B cell (primary cell): ENCODE results near the gene ABITRAM. TPM values are rescaled to one million over a fixed set of nuclear protein-coding genes. Genes with fewer than 3 reads are reported as not detected.

Experiments
- ATAC-seq: fragments of 200-7000 bp; cut with Tn5 transposase; one replicate; pipeline ENCODE4 v1.10.0; 2021; ENCODE audit warnings: low read depth, mild to moderate bottlenecking, moderate number of reproducible peaks, moderate library complexity
- CTCF ChIA-PET: fragments of 350-600 bp; sonication (Branson Sonifier 250); formaldehyde crosslinking; loops from one replicate; lab custom pipeline; 2021; ENCODE audit warnings: antibody characterized with exemption, inconsistent platforms; lab: Charles Lee
- POLR2A ChIA-PET: fragments of 350-600 bp; sonication (Branson Sonifier 250); formaldehyde crosslinking; loops from one replicate; lab custom pipeline; 2021; ENCODE audit warnings: antibody characterized with exemption; lab: Charles Lee
- DNase-seq: peaks from one replicate; pipeline ENCODE4 v3.0.0; 2013
- H2AFZ ChIP-seq: 2 replicates; pipeline ENCODE4 v1.6.1; 2012; ENCODE audit warnings: mild to moderate bottlenecking, low read depth, low read length; ENCODE audit not compliant: insufficient read depth, poor library complexity, severe bottlenecking
- H3K27ac ChIP-seq, 2 donors: 1 replicate in 1 of 2; 2 replicates in 1 of 2; pipeline ENCODE4 v1.5.1; 2012 to 2013; ENCODE audit warnings: low read length in 2 of 2, mild to moderate bottlenecking in 2 of 2, moderate library complexity in 1 of 2
- H3K27me3 ChIP-seq, 4 experiments: fragments of 200-600 bp in 1 of 4; sonication (generic) in 1 of 4; replicated peaks in 1 of 4; 1 replicate in 2 of 4; 2 replicates in 2 of 4; pipeline versions ENCODE4 v1.6.1 to v1.7.0; 2013 to 2016; ENCODE audit warnings: low read length in 3 of 4, mild to moderate bottlenecking in 2 of 4, mixed read lengths in 1 of 4, moderate library complexity in 1 of 4; ENCODE audit not compliant: insufficient read depth in 4 of 4, control insufficient read depth in 3 of 4; ENCODE audit errors: control extremely low read depth in 1 of 4
- H3K36me3 ChIP-seq, 2 experiments: replicated peaks in 1 of 2; 1 replicate in 1 of 2; 2 replicates in 1 of 2; pipeline versions ENCODE4 v1.6.1 to v1.7.1; 2013; ENCODE audit warnings: low read length in 1 of 2; ENCODE audit not compliant: insufficient read depth in 2 of 2, control insufficient read depth in 1 of 2; ENCODE audit errors: control extremely low read depth in 1 of 2, extremely low read depth in 1 of 2
- H3K4me1 ChIP-seq, 2 donors: fragments of 200-600 bp in 1 of 2; sonication (generic) in 1 of 2; 1 replicate in 1 of 2; 2 replicates in 1 of 2; pipeline versions ENCODE4 v1.5.1 to v1.6.1; 2013 to 2017; ENCODE audit warnings: low read length in 2 of 2; ENCODE audit not compliant: control insufficient read depth in 2 of 2, insufficient read depth in 2 of 2
- H3K4me2 ChIP-seq: replicated peaks from 2 replicates; pipeline ENCODE3; 2012; ENCODE audit warnings: mild to moderate bottlenecking, low read depth, low read length; ENCODE audit not compliant: poor library complexity, severe bottlenecking
- H3K4me3 ChIP-seq, 5 experiments: fragments of 200-600 bp in 1 of 5; sonication (generic) in 1 of 5; 1 replicate in 3 of 5; 2 replicates in 2 of 5; pipeline versions ENCODE4 v1.5.1 to v1.7.0; 2011 to 2016; ENCODE audit warnings: low read length in 4 of 5, mild to moderate bottlenecking in 4 of 5, low read depth in 2 of 5, control low read depth in 1 of 5, moderate library complexity in 1 of 5; ENCODE audit not compliant: insufficient read depth in 1 of 5; ENCODE audit errors: control extremely low read depth in 1 of 5, extremely low read depth in 1 of 5
- H3K79me2 ChIP-seq: fragments of 200-600 bp; sonication (generic); one replicate; pipeline ENCODE4 v1.6.0; 2016; ENCODE audit warnings: low read length; ENCODE audit not compliant: control insufficient read depth, insufficient read depth
- H3K9ac ChIP-seq: fragments of 200-600 bp; sonication (generic); 2 replicates; pipeline ENCODE4 v1.6.1; 2017; ENCODE audit warnings: mild to moderate bottlenecking, low read length, moderate library complexity
- H3K9me3 ChIP-seq, 3 donors: one replicate each; pipeline versions ENCODE4 v1.6.1 to v1.7.1; 2013; ENCODE audit warnings: low read length in 2 of 3; ENCODE audit not compliant: control insufficient read depth in 2 of 3, insufficient read depth in 1 of 3; ENCODE audit errors: control extremely low read depth in 1 of 3
- H4K20me1 ChIP-seq: 2 replicates; pipeline ENCODE4 v1.6.0; 2012; ENCODE audit warnings: mild to moderate bottlenecking, low read length; ENCODE audit not compliant: insufficient read depth, control insufficient read depth, poor library complexity, severe bottlenecking
- H3K27ac Mint-ChIP-seq: one replicate; pipeline ENCODE4 v1.8.0; 2021; ENCODE audit warnings: mixed read lengths
- H3K27me3 Mint-ChIP-seq: one replicate; pipeline ENCODE4 v1.8.0; 2021; ENCODE audit warnings: mixed read lengths
- H3K4me1 Mint-ChIP-seq: one replicate; pipeline ENCODE4 v1.8.0; 2021; ENCODE audit warnings: mixed read lengths
- H3K4me3 Mint-ChIP-seq: one replicate; pipeline ENCODE4 v1.8.0; 2021; ENCODE audit warnings: mixed read lengths
- H3K9me3 Mint-ChIP-seq: one replicate; pipeline ENCODE4 v1.8.0; 2022; ENCODE audit warnings: mixed read lengths; ENCODE audit not compliant: insufficient read depth
- CTCF ChIP-seq: fragments of 200-600 bp; IDR thresholded peaks from one replicate; pipeline ENCODE4 v1.8.0; 2022; ENCODE audit warnings: antibody characterized with exemption, mild to moderate bottlenecking
- EZH2 ChIP-seq: IDR thresholded peaks from 2 replicates; pipeline ENCODE4 v1.6.1; 2012; ENCODE audit warnings: borderline replicate concordance, low read depth, mild to moderate bottlenecking, moderate library complexity, low read length; ENCODE audit not compliant: insufficient read depth, poor library complexity, severe bottlenecking
- WGBS: methylation state at CpG from one replicate; pipeline ENCODE4 v1.1.5; 2013; ENCODE audit warnings: missing lambda C conversion rate; ENCODE audit not compliant: insufficient coverage; 5-methylcytosine and 5-hydroxymethylcytosine counted together
- intact Hi-C: fragments of 100-400 bp; cut with micrococcal nuclease; formaldehyde crosslinking; loops from one replicate; pipeline ENCODE4 v1.10.0; 2022
- polyA plus RNA-seq: library from polyadenylated mRNA; depleted of rRNA; stranded (reverse); fragments of >200 nt; gene quantifications from 2 replicates; pipeline ENCODE4 v1.2.3, GENCODE V29; 2012
- total RNA-seq, 2 donors: library from RNA; stranded (reverse); fragments of 120-200 nt in 1 of 2; gene quantifications; 1 replicate in 1 of 2; 2 replicates in 1 of 2; pipeline versions ENCODE4 v1.2.3 to v1.2.4, GENCODE V29; 2013 to 2022

ABITRAM gene
- total and polyA plus RNA-seq, 2 donors (not counting 1 experiment from before 2014, with no cell fraction given) = 6.6 to 8.3 TPM

- WGBS = 100% methylated on average over 1 of the region's 3 CpGs
- TF ChIP-seq EZH2 (no peak), CTCF (no peak)
- Histone ChIP-seq H3K9me3 (peaks cover 0 to 4% (median 3%) of the 10 kb centered on the region in 3 donors), H3K9ac (no peak overlapping the region), H3K79me2 (no peaks in the 10 kb centered on the region), H2AFZ (no peak overlapping the region), H4K20me1 (no peaks in the 10 kb centered on the region), H3K36me3 (peaks cover 0 to 1% of the 10 kb centered on the region in 2 experiments), H3K4me1 (no peaks in the 10 kb centered on the region), H3K27me3 (no peaks in the 10 kb centered on the region), H3K4me2 (no peak overlapping the region), H3K4me3 (no peak overlapping the region), H3K27ac (no peak overlapping the region)
- intact Hi-C loops = no loop called here
- no peak for ATAC-seq
- Mint-ChIP-seq H3K27ac (no peak overlapping the region), H3K4me3 (no peak overlapping the region), H3K9me3 (peaks cover 9% of the 10 kb centered on the region), H3K27me3 (no peaks in the 10 kb centered on the region), H3K4me1 (no peaks in the 10 kb centered on the region)
- POLR2A ChIA-PET = no interaction called here
- CTCF ChIA-PET = interaction anchor here (0.8 kb wide), 1 partner anchor 18 kb away, joined by 5 read pairs; no protein-coding TSS in a partner anchor
- no peak for DNase-seq
These were observed 38.0 kb downstream of the ABITRAM start for GRCh38 chr9:108972186-108972585.

GRCh38 chr9:108972626-108973209 lies 38.5 kb downstream of the ABITRAM start:
- POLR2A ChIA-PET = no interaction called here
- H3K4me3 Mint-ChIP-seq = no peak overlapping the region
- H3K27me3 Mint-ChIP-seq = no peaks in the 10 kb centered on the region
- Histone ChIP-seq H3K4me1 (no peaks in the 10 kb centered on the region), H3K9me3 (peaks cover 0 to 4% (median 3%) of the 10 kb centered on the region in 3 donors), H3K27ac (no peak overlapping the region), H3K36me3 (peaks cover 0 to 1% of the 10 kb centered on the region in 2 experiments), H3K27me3 (no peaks in the 10 kb centered on the region), H4K20me1 (no peaks in the 10 kb centered on the region), H3K4me2 (no peak overlapping the region), H3K4me3 (no peak overlapping the region), H2AFZ (no peak overlapping the region), H3K9ac (no peak overlapping the region), H3K79me2 (no peaks in the 10 kb centered on the region)
- no peak for ATAC-seq
- no peaks in the 10 kb centered on the region for H3K4me1 Mint-ChIP-seq
- H3K27ac Mint-ChIP-seq = no peak overlapping the region
- intact Hi-C loops = no loop called here
- peaks cover 9% of the 10 kb centered on the region for H3K9me3 Mint-ChIP-seq
- no peak for TF ChIP-seq EZH2
- no peak for TF ChIP-seq CTCF
- CTCF ChIA-PET = interaction anchor here (0.8 kb wide), 1 partner anchor 18 kb away, joined by 5 read pairs; no protein-coding TSS in a partner anchor
- no CpG with 5 or more reads among the region's 2 CpGs for WGBS
- DNase-seq = no peak
